Ectodermal cell (in vitro differentiated cells): ENCODE results near the gene SIVA1.
A peak's percentile ranks its signal among the peaks of the same experiment; 100 is the strongest.

ENCODE experiments used
- H3K27ac ChIP-seq: 2 replicates; pipeline ENCODE4 v1.7.0; 2013; ENCODE audit warnings: mild to moderate bottlenecking, low read depth, low read length; ENCODE audit not compliant: insufficient read depth, poor library complexity, severe bottlenecking
- H3K27me3 ChIP-seq: 2 replicates; pipeline ENCODE4 v1.7.0; 2013; ENCODE audit warnings: mild to moderate bottlenecking, low read length; ENCODE audit not compliant: insufficient read depth, control insufficient read depth, poor library complexity, severe bottlenecking
- H3K36me3 ChIP-seq: one replicate; pipeline ENCODE4 v1.7.0; 2013; ENCODE audit warnings: low read length; ENCODE audit not compliant: control insufficient read depth, insufficient read depth
- H3K4me1 ChIP-seq: one replicate; pipeline ENCODE4 v1.7.0; 2013; ENCODE audit warnings: low read length; ENCODE audit not compliant: control insufficient read depth, insufficient read depth
- H3K4me3 ChIP-seq: 2 replicates; pipeline ENCODE4 v1.7.0; 2013; ENCODE audit warnings: low read depth, low read length, control low read depth; ENCODE audit not compliant: insufficient read depth
- H3K9me3 ChIP-seq: 2 replicates; pipeline ENCODE4 v1.7.0; 2013; ENCODE audit warnings: mild to moderate bottlenecking, low read length, moderate library complexity; ENCODE audit not compliant: control insufficient read depth
- WGBS, 2 experiments: methylation state at CpG; one replicate each; pipeline ENCODE4 v1.1.7; 2013; ENCODE audit warnings: missing lambda C conversion rate in 2 of 2; 5-methylcytosine and 5-hydroxymethylcytosine counted together

SIVA1 gene

DNA sequence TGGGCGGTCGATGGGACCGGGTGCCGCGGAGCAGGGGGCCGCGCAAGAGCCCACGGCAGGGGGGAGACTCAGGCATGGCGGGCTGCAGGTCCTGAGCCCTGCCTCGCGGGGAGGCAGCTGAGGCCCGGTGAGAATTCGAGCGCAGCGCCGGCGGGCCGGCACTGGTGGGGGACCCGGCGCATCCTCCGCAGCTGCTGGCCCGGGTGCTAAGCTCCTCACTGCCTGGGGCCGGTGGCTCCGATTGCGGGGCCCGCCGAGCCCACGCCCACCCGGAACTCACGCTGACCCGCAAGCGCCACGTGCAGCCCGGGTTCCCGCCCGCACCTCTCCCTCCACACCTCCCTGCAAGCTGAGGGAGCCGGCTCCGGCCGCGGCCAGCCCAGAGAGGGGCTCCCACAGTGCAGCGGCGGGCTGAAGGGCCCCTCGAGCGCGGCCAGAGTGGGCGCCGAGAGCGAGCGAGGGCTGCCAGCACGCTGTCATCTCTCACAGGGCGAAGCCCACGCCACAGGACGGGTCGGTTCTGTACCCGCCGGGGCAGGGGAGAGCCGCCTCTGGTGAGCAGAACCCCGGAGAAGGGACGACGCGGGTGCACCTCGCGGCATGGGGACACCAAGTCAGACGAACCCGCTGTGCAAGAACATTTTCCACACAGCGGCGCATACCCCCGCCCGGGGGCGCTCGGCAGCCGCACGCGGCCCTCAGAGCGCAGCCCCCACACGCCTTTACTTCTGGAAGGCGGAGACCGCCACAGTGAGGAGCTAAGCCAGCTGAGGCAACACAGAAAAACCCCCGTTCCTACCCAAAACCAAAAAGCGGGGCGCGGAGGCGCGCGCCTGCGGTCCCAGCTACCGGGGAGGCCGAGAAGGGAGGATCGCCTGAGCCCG lies 1.2 kb upstream of the SIVA1 start:
- H3K36me3 ChIP-seq = peaks cover 21% of the 10 kb centered on the region
- 91 to 93% methylated on average over 90 of the region's 90 CpGs for WGBS, 2 experiments
- peak overlapping the region; percentile 45 for H3K27ac ChIP-seq
- H3K4me3 ChIP-seq = peak overlapping the region; percentile 33
- H3K9me3 ChIP-seq = no peaks in the 10 kb centered on the region
- H3K4me1 ChIP-seq = peaks cover 14% of the 10 kb centered on the region
- H3K27me3 ChIP-seq = no peaks in the 10 kb centered on the region

GRCh38 chr14:104752423-104752734 lies 568 bp upstream of the SIVA1 start:
- Histone ChIP-seq H3K4me3 (peak overlapping the region; percentile 33), H3K27ac (peak overlapping the region; percentile 45)
- 11% methylated on average over 21 of the region's 21 CpGs for WGBS, 2 experiments

DNA sequence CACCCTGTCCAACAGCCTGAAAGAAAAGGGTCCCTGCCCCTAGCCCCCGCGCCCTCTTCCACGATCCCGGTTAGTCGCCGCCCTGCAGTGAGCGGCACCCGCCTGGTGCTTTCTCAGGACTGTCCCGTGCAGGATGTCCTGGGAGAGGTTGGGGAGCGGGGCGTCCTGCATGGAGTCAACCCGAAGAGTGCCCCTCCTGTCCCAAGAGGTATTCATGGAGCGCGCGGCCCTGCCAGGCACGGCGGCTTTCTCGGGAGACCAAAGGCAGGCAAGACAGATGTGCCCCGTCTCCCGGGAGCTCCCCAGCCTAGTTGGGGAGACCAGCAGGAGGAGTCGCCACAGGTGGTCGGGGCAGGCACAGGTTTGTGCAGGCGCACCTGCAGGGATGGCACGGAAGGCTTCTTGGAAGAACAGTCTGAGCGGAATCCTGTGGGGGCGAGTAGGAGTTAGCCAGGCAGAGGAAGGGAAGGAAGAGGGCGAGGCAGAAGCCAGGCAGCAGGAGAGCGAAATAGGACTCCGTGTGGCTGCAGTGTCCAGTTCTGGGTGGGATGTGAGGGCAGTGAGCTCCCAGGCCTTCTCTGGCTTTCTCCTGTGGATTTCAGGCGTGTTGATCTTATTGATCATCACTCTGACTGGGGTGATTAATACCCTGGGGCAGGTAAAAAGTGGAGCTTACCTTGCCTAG lies 723 bp downstream of the SIVA1 start:
- WGBS, 2 experiments = 5 to 6% methylated on average over 30 of the region's 30 CpGs

More at GRCh38 chr14:104752423-104752734, 568 bp upstream of the SIVA1 start:
- H3K27me3 ChIP-seq = no peaks in the 10 kb centered on the region
- H3K36me3 ChIP-seq = peaks cover 21% of the 10 kb centered on the region
- H3K9me3 ChIP-seq = no peaks in the 10 kb centered on the region
- peaks cover 14% of the 10 kb centered on the region for H3K4me1 ChIP-seq

GRCh38 chr14:104754213-104754851 lies 1.4 kb downstream of the SIVA1 start:
- H3K36me3 ChIP-seq = peaks cover 35% of the 10 kb centered on the region
- WGBS, 2 experiments = 89% methylated on average over 13 of the region's 13 CpGs
- no peaks in the 10 kb centered on the region for H3K9me3 ChIP-seq
- H3K27ac ChIP-seq = no peak overlapping the region
- peak overlapping the region; percentile 76 for H3K4me3 ChIP-seq
- no peaks in the 10 kb centered on the region for H3K27me3 ChIP-seq
- peaks cover 6% of the 10 kb centered on the region for H3K4me1 ChIP-seq

More for the DNA sequence above, 723 bp downstream of the SIVA1 start:
- no peaks in the 10 kb centered on the region for H3K27me3 ChIP-seq
- no peaks in the 10 kb centered on the region for H3K9me3 ChIP-seq
- peak overlapping the region; percentile 76 for H3K4me3 ChIP-seq
- peaks cover 7% of the 10 kb centered on the region for H3K4me1 ChIP-seq
- peak overlapping the region; percentile 0 for H3K27ac ChIP-seq
- H3K36me3 ChIP-seq = peaks cover 28% of the 10 kb centered on the region

DNA sequence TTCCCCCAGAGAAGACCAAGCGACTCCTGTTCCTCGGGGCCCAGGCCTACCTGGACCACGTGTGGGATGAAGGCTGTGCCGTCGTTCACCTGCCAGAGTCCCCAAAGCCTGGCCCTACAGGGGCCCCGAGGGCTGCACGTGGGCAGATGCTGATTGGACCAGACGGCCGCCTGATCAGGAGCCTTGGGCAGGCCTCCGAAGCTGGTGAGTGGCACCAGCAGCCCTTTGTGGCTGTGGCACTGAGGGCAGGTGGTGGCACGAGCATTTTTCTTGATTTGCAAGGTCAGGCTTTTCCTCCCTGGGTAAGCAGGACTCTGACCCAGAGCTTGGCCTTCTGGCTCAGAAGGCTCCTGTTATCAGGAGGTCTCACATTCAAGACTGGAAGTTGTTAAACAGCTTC lies 2.7 kb downstream of the SIVA1 start:
- peaks cover 6% of the 10 kb centered on the region for H3K4me1 ChIP-seq
- H3K36me3 ChIP-seq = peaks cover 36% of the 10 kb centered on the region
- no peak overlapping the region for H3K4me3 ChIP-seq
- H3K9me3 ChIP-seq = no peaks in the 10 kb centered on the region
- H3K27me3 ChIP-seq = no peaks in the 10 kb centered on the region
- 95% methylated on average over 11 of the region's 11 CpGs for WGBS, 2 experiments
- no peak overlapping the region for H3K27ac ChIP-seq

DNA sequence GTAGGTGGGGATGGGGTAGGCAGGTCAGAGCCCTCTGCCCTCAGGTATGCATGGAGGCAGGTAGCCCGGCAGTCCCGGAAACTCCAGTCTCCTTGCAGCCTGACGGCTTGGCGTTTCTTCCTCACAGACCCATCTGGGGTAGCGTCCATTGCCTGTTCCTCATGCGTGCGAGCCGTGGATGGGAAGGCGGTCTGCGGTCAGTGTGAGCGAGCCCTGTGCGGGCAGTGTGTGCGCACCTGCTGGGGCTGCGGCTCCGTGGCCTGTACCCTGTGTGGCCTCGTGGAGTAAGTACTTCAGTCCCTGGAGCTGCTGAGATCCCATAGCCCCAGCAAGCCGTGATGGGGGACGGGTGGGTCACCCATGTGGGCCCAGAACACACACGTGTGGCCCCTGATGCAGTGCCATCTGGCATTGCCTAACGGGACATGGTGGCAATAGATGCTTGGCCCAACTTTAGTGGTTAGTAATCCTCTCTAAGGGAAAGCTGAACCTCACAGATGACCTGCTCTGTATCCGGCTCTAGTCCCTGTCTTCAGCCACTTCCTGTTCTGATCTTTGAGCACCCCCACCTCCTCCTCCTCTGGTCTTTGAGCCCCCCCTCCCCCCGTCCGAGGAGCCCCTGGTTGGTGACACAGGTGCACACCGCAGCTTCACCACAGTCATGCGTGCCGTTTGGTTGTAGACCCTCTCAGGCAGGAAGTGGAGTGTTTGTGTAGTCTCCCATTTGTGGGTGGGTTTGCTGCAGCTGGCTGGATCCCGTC lies 3.7 kb downstream of the SIVA1 start:
- 91 to 92% methylated on average over 27 of the region's 27 CpGs for WGBS, 2 experiments
- Histone ChIP-seq H3K27ac (no peak overlapping the region), H3K36me3 (peaks cover 36% of the 10 kb centered on the region), H3K4me1 (peaks cover 6% of the 10 kb centered on the region), H3K4me3 (no peak overlapping the region), H3K9me3 (no peaks in the 10 kb centered on the region), H3K27me3 (no peaks in the 10 kb centered on the region)

- no peaks in the 10 kb centered on the region for H3K9me3 ChIP-seq
- WGBS, 2 experiments = 95 to 97% methylated on average over 10 of the region's 10 CpGs
- H3K4me3 ChIP-seq = no peak overlapping the region
- H3K27ac ChIP-seq = no peak overlapping the region
- H3K4me1 ChIP-seq = peaks cover 6% of the 10 kb centered on the region
- no peaks in the 10 kb centered on the region for H3K27me3 ChIP-seq
- peaks cover 36% of the 10 kb centered on the region for H3K36me3 ChIP-seq
Measured at GRCh38 chr14:104757238-104757585, 4.3 kb downstream of the SIVA1 start.

DNA sequence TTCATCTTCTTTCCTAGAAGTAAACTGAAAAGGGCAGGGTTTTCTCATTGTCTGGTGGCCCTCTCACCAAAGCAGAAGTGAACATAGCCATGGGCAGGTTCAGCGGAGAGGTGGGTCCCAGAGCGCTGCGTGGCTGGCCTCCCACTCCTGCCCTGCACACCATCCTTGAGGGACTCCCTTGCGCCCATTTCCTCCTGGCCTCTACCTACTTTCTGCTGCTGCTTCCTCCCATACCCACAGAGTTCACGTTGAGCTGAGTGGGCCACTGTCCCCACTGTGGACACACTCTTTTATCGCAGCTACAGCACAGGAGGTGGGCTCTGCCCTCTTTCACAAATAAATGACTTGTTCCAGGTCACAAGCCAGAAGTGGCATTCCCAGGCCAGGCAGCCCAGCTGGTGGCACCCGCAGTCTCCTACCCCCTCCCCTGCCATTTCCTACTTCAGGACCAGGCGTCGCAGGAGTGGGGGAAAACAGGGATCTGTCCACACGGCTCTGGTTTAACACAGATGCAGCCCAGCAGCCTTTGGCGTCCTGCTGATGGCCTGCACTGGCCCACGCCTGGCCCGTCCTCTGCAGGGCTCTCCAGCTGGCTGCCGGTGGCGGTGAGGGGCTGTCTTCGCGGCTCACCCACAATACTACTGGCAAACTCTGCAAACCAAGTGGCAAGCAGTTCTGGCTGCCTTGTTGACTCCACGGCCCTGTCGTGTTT lies 4.9 kb downstream of the SIVA1 start:
- H3K4me3 ChIP-seq = no peak overlapping the region
- peaks cover 40% of the 10 kb centered on the region for H3K36me3 ChIP-seq
- no peaks in the 10 kb centered on the region for H3K27me3 ChIP-seq
- H3K27ac ChIP-seq = no peak overlapping the region
- no peaks in the 10 kb centered on the region for H3K9me3 ChIP-seq
- WGBS, 2 experiments = 94 to 95% methylated on average over 19 of the region's 19 CpGs
- peaks cover 6% of the 10 kb centered on the region for H3K4me1 ChIP-seq
